Left lobe of liver (tissue), 2 donors: ENCODE data around the gene DISP3. TPM values are rescaled to one million over a fixed set of nuclear protein-coding genes. Genes with fewer than 3 reads are reported as not detected.

ENCODE experiments used
- ATAC-seq: fragments of 200-7000 bp; cut with Tn5 transposase; one replicate; pipeline ENCODE4 v1.9.1; 2020; ENCODE audit warnings: mild to moderate bottlenecking, moderate library complexity
- DNase-seq: peaks from one replicate; pipeline ENCODE4 v3.0.0-alpha.2; 2020; ENCODE audit warnings: low spot score
- total RNA-seq: library from RNA; stranded (reverse); gene quantifications from one replicate; pipeline ENCODE4 v1.2.1, GENCODE V29; 2021
- donor health status: DM: no; HTN: no; CAD: no; lungs with moderate emphysema.
- donor health status: DM: no; HTN: yes; CAD: no.

The DISP3 gene
- total RNA-seq, 1 donor from 2014 or later, result not detected

GRCh38 chr1:11455967-11456570 lies 22.9 kb upstream of the DISP3 start:
- ATAC-seq (no peak), DNase-seq (no peak)

- no peak for DNase-seq
- ATAC-seq, result no peak
Measured at GRCh38 chr1:11456965-11457364, 22.0 kb upstream of the DISP3 start.

GRCh38 chr1:11458811-11459275 lies 20.1 kb upstream of the DISP3 start:
- DNase-seq (no peak), ATAC-seq (no peak)

GRCh38 chr1:11461531-11462137 lies 17.3 kb upstream of the DISP3 start:
- peak; percentile 66 for ATAC-seq
- no peak for DNase-seq

- ATAC-seq (no peak), DNase-seq (no peak)
Measured at GRCh38 chr1:11462224-11462923, 16.6 kb upstream of the DISP3 start.

- ATAC-seq (no peak), DNase-seq (no peak)
Measured at GRCh38 chr1:11463177-11463576, 15.8 kb upstream of the DISP3 start.

- no peak for ATAC-seq
- no peak for DNase-seq
Measured at GRCh38 chr1:11465307-11465706, 13.6 kb upstream of the DISP3 start.

- DNase-seq, result no peak
- ATAC-seq, result no peak
Measured at GRCh38 chr1:11466416-11466815, 12.5 kb upstream of the DISP3 start.

GRCh38 chr1:11468878-11469277 lies 10.1 kb upstream of the DISP3 start:
- ATAC-seq (no peak), DNase-seq (no peak)

GRCh38 chr1:11470912-11471311 lies 8.0 kb upstream of the DISP3 start:
- DNase-seq (no peak), ATAC-seq (no peak)

GRCh38 chr1:11471473-11471872 lies 7.5 kb upstream of the DISP3 start:
- DNase-seq (no peak), ATAC-seq (no peak)

GRCh38 chr1:11472284-11472683 lies 6.7 kb upstream of the DISP3 start:
- DNase-seq (no peak), ATAC-seq (no peak)

GRCh38 chr1:11472741-11473140 lies 6.2 kb upstream of the DISP3 start:
- no peak for ATAC-seq
- DNase-seq, result no peak

- ATAC-seq (peak; percentile 33), DNase-seq (no peak)
Measured at GRCh38 chr1:11473491-11474034, 5.4 kb upstream of the DISP3 start.

- DNase-seq (no peak), ATAC-seq (no peak)
Measured at GRCh38 chr1:11474826-11475225, 4.1 kb upstream of the DISP3 start.

- DNase-seq (no peak), ATAC-seq (no peak)
Measured at GRCh38 chr1:11475748-11476147, 3.2 kb upstream of the DISP3 start.

- DNase-seq, result no peak
- no peak for ATAC-seq
Measured at GRCh38 chr1:11479375-11479979, 522 bp downstream of the DISP3 start.

GRCh38 chr1:11481019-11481418 lies 2.1 kb downstream of the DISP3 start:
- ATAC-seq (no peak), DNase-seq (no peak)

- DNase-seq, result no peak
- no peak for ATAC-seq
Measured at GRCh38 chr1:11482198-11482597, 3.2 kb downstream of the DISP3 start.

- DNase-seq (no peak), ATAC-seq (no peak)
Measured at GRCh38 chr1:11482701-11483479, 3.9 kb downstream of the DISP3 start.
